NCI-H1092 treated with DMSO at 0.1 percent for 48 hours (cell line): ENCODE data around the gene GNG4.
"Not testable (repeated sequence)": the region's sequence is repeated elsewhere in the genome, so short reads cannot be mapped to it uniquely, and the experiment has no call there.

Experiments
- DNase-seq: peaks from one replicate; lab custom pipeline; 2025; lab: John Stamatoyannopoulos, UW

The GNG4 gene

GRCh38 chr1:235584973-235585372, 64.6 kb downstream of the GNG4 start:
- no peak for DNase-seq

- no peak for DNase-seq
These were observed 66.0 kb downstream of the GNG4 start for GRCh38 chr1:235583511-235584001.

GRCh38 chr1:235582130-235582529, 67.5 kb downstream of the GNG4 start:
- no peak for DNase-seq

- no peak for DNase-seq
These were observed 69.7 kb downstream of the GNG4 start for GRCh38 chr1:235579891-235580290.

- DNase-seq = no peak
These were observed 74.0 kb downstream of the GNG4 start for GRCh38 chr1:235575597-235575996.

- DNase-seq = no peak
These were observed 75.7 kb downstream of the GNG4 start for GRCh38 chr1:235573880-235574279.

- DNase-seq = not testable (repeated sequence)
These were observed 76.6 kb downstream of the GNG4 start for GRCh38 chr1:235572971-235573370.

- no peak for DNase-seq
These were observed 78.1 kb downstream of the GNG4 start for GRCh38 chr1:235571482-235571881.

GRCh38 chr1:235567812-235568503, 81.6 kb downstream of the GNG4 start:
- DNase-seq = no peak

GRCh38 chr1:235566084-235566483, 83.5 kb downstream of the GNG4 start:
- no peak for DNase-seq

- no peak for DNase-seq
These were observed 86.0 kb downstream of the GNG4 start for GRCh38 chr1:235563513-235564061.

- no peak for DNase-seq
These were observed 87.0 kb downstream of the GNG4 start for GRCh38 chr1:235562589-235562988.

GRCh38 chr1:235558621-235559169, 90.9 kb downstream of the GNG4 start:
- DNase-seq = no peak

GRCh38 chr1:235557495-235557894, 92.1 kb downstream of the GNG4 start:
- DNase-seq = no peak

GRCh38 chr1:235556807-235557206, 92.8 kb downstream of the GNG4 start:
- DNase-seq = no peak

GRCh38 chr1:235553112-235553551, 96.5 kb downstream of the GNG4 start:
- DNase-seq = no peak

GRCh38 chr1:235552146-235552716, 97.4 kb downstream of the GNG4 start:
- DNase-seq = no peak

- no peak for DNase-seq
These were observed 100.0 kb downstream of the GNG4 start for GRCh38 chr1:235549351-235550139.

GRCh38 chr1:235546369-235547155, 103.0 kb downstream of the GNG4 start:
- not testable (repeated sequence) for DNase-seq

GRCh38 chr1:235545292-235545930, 104.2 kb downstream of the GNG4 start:
- DNase-seq = no peak

GRCh38 chr1:235542845-235543244, 106.7 kb downstream of the GNG4 start:
- DNase-seq = not testable (repeated sequence)
